GM21360 (cell line): ENCODE data around the gene GMDS.
"Not testable (repeated sequence)": the region's sequence is repeated elsewhere in the genome, so short reads cannot be mapped to it uniquely, and the experiment has no call there.

Experiments
- ATAC-seq: cut with Tn5 transposase; IDR thresholded peaks from one replicate; pipeline ENCODE4 v1.9.1; 2021; ENCODE audit warnings: mild to moderate bottlenecking, moderate library complexity; ENCODE audit not compliant: unreplicated experiment

Gene GMDS

DNA sequence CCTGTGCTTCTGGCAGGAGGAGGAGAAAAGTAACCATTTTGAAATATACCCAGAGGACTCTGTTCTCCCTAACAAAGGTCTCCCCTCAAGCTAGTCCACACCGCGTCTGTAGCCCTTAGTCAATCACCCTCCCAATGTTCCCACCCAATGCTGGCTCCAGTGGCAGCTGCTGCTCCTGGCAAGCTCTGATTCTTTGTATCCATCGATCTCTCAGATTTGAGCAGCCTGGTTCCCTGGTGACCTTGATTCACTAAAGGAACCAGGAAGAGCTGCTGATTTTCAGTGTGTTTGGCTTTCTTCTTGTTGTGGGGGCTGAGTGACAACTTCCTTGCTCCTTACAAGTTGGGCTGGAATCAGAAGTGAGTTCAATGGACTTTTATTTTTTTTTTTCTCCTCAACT lies 567.2 kb downstream of the GMDS start:
- ATAC-seq = no peak

DNA sequence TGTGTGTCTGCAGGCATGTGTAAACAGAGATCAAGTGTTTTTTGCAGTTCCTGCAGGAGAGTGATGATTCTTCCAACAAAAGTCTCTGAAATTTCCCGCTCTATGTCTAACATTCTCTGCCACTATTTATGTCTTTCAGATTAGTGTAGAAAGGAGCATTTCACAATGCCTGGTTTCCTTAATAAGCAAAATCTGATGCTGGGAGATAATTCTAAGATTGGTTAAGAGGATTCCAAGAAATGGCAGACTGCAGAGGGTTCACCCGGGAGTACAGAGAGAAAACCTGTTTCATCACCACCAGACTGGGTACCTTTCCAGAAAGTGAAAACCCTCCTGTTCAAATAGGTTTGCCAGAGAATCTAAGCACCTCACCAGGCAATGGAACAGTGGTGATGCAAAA lies 573.0 kb downstream of the GMDS start:
- no peak for ATAC-seq

DNA sequence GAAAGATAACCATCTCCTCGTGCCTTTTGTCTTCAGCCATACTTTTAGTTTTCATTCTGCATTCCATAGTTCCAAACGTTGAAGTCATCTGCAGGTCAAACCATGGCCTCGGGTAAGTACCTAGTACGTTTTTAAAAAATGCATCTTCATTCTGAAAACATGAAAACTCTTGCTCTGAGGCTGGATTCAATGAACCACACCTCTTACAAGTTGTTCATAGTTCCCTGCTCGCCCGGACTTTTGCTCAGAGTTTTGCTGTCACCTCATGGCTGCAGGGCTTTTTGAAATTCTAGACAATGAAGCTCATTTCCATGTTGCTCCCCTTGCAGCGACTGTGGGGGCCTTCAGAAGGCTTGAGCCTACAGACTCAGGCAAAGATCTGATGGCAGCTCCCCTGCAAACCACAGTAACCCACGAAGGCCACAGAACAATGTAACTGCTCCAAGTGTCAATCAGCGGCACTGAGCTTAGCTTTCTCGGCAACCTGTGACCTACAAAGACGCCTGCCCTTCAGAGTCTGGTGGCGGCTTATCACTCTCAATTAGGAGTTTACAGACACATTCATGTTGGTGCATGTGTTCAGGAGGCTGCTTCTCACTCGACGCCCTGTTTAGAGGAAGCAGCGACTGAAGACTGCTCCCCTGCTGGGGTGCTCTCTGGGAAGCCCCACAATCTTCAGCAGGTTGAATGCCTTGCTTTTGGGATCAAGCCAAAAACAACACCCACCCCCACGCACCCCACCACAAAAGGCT lies 574.5 kb downstream of the GMDS start:
- ATAC-seq = no peak

DNA sequence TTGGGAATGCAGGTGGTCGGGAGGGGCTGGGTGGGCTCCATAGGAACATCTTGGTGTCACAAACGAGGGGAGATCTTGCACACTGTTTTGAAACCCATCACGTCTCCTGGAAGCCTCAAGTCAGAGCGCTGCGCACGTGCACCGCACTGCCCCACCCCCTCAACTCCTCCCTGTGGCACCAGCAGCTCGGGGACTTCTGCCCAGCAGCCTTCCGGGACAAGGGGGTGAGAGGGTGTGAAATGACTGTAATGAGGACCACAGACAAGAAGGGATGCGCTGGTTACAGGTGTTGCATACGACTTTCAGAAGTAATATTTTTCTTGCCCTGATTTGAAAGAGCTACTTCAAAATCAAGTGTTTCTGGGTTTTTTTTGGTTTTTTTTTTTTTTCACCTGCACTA lies 575.4 kb downstream of the GMDS start:
- no peak for ATAC-seq

DNA sequence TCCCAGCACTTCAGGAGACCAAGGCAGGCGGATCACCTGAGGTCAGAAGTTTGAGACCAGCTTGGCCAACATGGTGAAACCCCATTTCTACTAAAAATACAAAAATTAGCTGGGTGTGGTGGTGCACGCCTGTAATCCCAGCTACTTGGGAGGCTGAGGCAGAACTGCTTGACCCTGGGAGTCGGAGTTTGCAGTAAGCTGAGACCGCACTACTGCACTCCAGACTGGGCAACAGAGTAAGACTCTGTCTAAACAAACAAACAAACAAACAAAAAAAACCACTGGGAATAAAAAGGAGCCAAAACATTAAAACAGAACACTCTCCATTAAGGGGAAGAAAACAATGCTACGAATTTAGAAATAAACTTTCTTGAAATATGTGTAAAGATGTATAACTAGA lies 576.9 kb downstream of the GMDS start:
- not testable (repeated sequence) for ATAC-seq

DNA sequence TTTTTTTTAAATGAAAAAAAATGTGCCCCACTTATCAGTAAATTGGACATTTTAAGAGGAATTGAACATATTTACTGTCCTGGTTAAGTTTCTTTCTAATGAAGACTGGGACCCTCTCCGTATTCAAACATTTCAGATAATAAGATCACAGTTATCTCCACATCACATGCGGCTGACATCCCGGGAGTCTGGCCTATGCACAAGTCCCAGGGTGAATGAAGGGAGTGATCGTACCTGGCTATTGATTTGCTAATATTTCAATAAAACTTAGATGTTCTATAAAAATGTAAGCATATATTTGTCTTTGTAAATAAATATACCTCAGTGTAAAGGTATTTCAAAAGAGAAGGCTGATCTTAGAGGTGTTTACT lies 577.6 kb downstream of the GMDS start:
- no peak for ATAC-seq

DNA sequence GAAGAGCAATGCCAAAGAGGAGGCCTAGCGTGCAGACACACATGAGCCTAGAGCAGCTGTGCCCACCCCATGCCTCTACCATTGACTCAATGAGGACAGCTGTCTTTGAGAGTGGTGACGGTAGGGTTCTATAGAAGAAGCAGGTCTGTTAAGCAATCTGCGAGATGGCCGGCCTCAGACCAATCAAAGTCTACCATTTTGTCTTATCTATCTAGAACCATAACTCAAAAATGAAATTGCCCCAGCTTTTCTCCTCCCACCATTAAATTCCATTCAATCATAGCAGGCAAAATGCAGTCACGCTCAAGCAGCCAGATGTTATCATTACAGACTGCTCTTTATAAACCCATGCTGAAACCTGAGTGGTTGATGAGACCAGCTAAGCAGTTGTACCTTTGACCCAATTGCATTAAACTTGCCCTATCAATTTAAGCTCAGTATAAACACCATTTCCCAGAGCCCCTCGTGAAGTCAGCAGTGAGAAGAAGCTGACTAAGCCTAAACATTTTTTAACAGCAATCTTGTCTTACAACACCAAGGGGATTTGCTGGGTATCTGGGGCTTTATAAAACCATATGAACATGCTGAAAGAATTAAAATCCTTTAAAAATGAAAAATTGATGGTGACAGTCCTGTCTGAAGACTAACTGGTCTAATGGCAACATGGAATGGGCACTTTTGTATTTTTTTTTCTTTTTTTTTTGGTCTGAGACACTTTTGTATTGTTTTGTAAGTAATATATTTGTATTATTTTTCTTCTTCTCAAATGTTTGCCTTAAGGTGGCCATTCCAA lies 578.2 kb downstream of the GMDS start:
- ATAC-seq = no peak

DNA sequence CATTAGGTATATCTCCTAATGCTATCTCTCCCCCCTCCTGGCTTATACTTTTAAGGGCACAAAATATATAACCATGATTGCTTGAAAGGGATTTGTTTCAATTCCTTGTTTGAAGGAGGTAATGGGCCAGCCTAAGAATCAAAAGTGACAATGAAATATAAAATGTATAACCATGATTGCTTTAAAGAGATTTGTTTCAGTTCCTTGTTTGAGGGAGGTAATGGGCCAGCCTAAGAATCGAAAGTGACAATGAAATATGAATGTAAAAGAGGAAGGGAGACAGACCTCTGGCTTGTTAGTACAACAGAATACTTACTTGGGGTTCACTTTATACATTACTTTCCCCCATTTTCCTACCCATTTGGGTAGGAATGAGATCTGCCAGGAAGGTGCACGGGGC lies 580.2 kb downstream of the GMDS start:
- peak; percentile 92 for ATAC-seq

DNA sequence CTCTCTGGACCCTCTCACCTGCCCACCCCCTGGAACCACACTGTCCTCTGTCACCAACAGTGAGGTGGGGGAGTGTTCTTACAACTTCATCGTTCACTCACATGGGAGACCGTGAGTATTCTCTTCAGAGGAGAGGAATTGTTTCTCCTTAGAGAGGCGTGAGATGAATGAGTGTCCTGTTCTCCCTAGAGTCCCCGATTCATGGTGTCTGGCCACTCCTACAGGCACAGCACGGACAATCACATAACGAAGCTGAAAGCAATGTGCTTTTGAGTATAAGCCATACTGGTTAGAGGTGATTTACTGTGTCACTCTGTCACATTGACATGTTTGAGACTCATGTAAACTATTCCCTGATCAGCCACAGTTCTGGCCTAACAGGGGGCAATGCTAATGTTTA lies 581.1 kb downstream of the GMDS start:
- no peak for ATAC-seq

DNA sequence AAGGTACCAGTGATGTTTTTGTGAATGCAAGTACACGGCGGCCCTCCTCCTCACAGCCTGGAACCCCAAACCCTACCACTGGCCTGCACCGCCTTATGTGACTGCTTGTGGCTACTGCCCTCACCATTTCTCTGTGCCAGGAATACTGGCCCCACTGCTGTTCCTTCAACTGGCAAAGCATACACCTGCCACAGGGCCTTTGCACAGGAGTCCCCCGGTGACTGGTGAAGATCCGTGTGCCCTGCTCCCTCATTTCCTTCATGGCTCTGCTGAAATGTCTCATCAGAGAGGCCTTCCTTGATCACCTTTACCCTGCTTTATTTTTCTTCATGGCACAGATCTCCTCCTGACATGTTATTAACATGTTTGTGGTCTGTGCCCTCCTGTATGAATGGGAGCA lies 581.9 kb downstream of the GMDS start:
- no peak for ATAC-seq

DNA sequence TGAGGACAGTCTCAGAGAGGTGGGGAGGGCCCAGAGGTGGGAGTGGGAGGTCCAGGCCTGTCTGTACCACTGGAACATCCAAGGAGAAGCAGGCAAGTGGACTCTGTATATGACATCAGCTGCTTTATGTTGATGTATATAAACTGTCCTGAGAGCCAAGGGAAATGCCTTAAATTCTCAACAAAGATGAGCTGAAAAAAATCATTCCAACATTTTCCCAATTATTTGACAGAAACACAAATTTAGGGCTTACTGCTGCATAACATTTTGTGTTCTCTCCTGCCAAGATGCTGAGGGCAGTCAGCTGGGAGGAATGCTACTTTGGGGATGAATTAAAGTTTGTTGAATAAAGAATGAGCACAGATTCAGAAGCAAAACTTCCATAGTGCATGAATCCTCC lies 582.9 kb downstream of the GMDS start:
- ATAC-seq = no peak

DNA sequence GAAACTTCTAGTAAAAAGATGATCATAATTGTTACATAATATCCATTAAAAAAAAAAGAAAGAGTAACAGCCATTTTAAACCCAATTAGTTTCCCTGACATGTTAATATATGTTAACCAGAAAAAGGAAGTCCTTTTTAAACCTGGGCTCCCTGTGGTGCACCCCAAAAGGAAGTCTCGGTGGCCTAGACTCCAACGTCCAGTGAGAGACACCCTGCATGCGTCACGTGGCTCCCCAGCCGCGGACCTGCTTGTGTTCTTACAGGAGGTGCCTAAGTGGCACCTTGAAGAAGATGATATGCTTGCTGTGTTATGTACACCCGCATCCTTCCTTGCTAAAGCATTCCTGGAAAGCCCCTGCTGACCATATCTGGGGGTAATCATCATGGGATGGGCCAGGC lies 585.6 kb downstream of the GMDS start:
- no peak for ATAC-seq

DNA sequence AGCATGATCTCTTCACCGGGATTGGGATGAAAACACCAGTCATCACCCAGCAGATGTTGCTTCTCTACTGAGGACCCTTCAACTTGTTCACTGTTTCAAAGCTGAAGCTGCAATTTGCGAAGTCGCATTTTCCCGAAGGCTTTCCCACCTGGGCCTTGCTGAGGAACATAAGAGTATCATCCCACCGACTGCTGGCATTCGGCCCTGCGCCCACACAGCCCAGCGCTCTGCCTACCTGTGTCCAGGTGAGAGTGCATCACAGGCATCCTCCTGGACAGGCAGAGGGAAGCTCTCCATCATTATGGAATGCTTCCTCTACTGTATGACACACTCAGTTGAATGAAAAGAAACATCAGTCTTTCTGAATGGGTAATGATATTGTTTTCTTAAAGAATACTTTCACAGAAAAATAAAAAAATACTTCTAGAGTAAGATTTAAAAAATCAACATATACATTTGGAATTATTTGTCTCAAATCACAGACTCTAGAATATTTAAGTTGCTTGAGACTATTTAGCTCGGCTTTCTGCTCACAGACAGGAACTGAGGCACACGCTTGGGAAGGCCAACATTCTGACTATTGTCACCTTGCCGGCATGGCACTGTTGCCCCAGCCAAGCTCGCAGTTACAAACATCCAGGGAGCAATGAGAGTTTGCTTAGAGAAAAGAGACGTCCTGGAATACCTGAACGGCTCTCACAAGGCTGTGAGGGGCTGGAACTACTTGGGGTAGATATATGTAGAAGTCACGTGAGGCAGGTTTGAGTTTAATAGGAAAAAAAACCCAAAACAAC lies 587.0 kb downstream of the GMDS start:
- no peak for ATAC-seq

DNA sequence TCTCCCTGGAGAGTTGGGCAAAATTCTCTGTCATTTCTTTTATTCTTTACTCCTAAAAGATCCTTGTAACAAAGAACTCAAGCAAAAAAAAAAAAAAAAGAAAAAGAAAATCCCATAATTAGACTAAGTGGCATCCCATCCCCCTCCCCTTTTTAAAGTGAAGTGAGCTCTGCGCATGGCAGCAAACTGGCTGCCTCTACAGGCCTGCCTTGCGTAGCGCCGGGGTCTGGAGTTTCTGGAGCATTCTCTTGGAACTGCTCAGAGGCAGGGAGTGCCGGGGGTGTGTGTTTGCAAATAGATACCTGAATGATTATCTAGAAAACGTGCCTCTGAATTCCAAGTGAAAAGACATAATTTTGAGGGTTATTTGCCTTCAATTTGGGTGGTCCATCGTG lies 587.6 kb downstream of the GMDS start:
- no peak for ATAC-seq

DNA sequence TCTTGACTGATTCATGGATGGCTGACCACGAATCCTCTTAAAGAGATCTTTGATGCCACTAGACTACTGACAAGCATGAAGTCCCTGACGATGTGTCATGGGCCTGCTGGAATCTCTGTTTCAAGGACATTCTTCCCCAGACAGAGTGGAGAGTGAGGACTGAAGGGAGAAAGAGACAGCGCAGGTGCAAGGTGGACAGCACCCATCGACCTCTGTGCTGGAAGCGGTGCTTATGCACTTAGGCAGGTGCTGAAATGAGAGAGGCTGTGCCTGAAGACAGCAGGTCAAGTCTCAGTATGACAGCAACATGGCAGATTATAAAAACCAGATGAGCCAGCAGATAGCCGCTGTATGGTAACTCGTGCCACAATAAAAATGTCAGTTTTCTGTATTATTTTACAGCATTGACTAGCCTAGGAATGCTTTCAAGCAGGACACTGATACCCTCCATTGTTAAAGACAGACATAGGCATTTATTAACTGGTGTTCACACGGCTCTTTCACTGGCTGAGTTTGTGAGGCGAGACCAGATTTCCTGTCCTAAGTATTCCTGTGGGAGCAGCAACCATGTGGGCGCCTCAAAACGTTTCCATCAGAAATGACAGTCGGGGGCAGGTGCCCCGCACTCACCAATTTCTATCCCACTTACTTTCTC lies 588.2 kb downstream of the GMDS start:
- ATAC-seq = no peak

DNA sequence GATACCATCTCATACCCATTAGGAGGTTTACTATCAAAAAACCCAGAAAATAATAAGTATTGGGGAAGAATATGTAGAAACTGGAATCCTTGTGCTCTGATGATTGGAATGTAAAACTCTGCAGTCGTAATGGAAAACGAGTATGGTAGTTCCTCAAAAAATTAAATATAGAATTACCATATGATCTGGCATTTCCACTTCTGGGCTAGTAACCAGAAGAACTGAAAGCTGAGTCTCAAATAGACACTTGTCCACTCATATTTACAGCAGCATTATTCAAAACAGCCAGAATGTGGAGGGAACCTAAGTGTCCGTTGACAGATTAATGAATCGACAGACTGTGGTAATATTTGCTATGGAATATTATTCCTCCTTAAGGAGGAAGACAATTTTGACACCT lies 591.4 kb downstream of the GMDS start:
- no peak for ATAC-seq

DNA sequence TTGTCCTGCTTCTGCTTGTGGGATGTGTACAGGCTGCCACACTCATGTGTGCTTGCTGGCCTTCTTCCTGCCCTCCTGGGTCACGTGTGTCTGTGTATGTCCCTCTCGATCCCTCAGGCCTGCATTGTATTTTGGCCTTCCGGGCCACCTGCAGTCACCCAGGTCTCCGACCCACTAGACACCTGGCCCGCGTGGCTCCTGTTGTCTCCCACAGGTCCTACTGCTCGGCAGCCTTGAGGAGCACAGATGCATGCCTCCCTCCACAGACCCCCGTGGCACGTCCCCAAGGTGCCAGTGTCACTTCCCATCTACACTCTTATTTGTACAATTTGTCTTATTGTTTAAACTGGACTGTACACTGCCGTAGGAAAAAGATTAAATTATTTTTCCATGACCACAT lies 592.6 kb downstream of the GMDS start:
- ATAC-seq = no peak

DNA sequence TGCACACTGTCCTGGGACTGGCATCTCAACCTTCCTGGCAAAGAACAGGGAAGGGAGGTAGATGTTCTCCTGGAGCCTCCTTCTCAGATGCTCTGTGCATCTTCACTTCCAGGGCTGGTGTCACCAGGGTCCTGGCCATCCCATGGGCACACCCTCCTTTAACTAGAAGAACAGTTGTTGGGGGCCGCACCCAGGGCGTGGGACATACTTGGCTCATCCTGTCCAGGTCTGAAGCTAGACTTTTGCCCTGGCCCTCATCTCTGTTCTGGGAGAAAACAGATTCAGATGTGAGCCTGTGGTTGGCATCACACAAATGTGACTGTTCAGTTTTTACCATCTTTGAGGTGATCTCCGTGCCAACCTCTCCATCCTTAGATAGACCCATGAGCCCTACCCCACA lies 594.0 kb downstream of the GMDS start:
- ATAC-seq = no peak

DNA sequence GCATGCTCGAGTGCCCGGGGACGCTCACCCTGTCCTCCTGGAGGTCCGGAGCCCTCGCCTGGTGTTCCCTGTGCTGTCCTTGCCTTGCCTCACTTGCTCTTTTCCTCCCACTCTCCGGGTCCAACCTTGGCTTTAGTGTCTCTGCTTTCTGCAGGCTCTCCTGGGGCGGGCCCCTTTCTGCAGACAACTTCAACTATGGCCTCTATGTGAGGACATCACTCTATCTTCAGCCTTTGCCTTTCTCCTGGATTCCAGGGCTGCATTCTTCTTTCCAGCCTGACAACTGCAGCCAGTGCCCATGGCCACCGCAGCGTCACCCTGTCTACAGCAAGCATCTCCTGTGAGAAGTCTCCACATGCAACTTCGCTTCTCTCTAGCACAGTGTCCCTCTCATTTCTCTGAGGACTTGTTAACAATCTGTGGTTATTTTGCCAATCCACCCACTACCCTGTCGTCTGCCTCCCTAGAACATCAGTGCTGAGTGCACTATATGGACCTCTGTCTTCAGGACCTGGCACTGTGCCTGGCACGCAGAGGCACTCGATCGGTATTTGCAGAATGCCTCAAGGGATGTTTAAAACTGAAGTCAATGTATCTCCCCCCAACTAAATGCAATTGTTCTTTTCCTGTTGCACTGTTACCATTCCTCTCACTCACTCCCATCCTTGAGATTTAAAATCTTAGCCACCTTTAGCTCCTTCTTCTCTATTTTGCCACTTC lies 599.8 kb downstream of the GMDS start:
- no peak for ATAC-seq

DNA sequence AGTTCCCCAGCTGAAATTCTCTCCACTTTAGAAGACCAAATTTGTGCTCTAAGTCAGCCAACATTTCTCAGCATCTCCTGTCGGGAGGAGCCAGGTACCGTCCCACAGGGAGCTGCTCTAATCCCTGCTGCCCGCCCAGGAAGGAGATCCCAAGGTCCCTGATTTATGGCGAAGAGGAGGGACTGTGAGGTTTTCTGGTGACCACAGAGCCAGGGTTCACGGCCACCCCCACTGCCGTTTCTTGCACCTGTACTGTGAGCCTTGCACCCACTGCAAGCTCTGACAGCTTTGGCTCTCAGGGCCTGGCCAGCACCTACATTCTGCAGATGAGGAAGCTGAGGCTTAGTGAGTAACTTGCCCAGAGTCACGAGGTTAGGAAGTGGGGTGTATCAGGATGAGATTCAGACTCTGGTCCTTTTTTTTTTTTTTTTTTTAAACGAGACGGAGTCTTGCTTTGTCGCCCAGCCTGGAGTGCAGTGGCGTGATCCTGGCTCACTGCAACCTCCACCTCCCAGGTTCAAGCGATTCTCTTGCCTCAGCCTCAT lies 600.8 kb downstream of the GMDS start:
- ATAC-seq = no peak
